Measurements from ENCODE around the gene C20orf202.

DNA sequence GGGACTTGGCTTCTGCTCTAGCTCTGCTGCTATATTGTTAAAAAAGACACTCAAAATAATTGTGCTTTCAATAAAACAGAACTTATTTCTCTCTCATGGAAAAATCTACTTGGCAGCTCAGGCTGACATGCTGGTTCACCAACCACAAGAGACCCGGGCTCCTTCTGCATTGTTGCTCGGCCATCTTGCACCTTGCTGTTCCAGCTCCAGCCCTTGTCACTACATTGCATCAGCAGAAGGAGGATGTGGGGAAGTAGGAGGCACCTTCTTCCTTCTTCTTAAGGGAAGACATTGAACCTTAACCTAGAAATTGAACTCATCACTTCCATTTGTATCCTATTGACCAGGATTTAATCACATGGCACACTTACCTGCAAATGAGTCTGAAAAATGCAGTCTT is 6.6 kb upstream of the C20orf202 start:
- TF ChIP-seq, protein P1, sequence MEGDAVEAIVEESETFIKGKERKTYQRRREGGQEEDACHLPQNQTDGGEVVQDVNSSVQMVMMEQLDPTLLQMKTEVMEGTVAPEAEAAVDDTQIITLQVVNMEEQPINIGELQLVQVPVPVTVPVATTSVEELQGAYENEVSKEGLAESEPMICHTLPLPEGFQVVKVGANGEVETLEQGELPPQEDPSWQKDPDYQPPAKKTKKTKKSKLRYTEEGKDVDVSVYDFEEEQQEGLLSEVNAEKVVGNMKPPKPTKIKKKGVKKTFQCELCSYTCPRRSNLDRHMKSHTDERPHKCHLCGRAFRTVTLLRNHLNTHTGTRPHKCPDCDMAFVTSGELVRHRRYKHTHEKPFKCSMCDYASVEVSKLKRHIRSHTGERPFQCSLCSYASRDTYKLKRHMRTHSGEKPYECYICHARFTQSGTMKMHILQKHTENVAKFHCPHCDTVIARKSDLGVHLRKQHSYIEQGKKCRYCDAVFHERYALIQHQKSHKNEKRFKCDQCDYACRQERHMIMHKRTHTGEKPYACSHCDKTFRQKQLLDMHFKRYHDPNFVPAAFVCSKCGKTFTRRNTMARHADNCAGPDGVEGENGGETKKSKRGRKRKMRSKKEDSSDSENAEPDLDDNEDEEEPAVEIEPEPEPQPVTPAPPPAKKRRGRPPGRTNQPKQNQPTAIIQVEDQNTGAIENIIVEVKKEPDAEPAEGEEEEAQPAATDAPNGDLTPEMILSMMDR (IDR thresholded peaks at IDR 0.05 in 8 of 11, conservative IDR thresholded peaks at IDR 0.05 in 3 of 11): no peak
- TF ChIP-seq POLR2AphosphoS5 (IDR thresholded peaks at IDR 0.05) (no peak), POLR2A (IDR thresholded peaks at IDR 0.05) (no peak)
